Kidney epithelial cell (primary cell): ENCODE results near the gene FMNL2. TPM values are rescaled to one million over a fixed set of nuclear protein-coding genes. Genes with fewer than 3 reads are reported as not detected.
"Not testable (repeated sequence)": the region's sequence is repeated elsewhere in the genome, so short reads cannot be mapped to it uniquely, and the experiment has no call there.

Source experiments
- DNase-seq: peaks from one replicate; pipeline ENCODE4 v3.0.0-alpha.2; 2010; ENCODE audit warnings: low read depth
- H3K27me3 ChIP-seq: 2 replicates; pipeline ENCODE4 v1.6.0; 2011; ENCODE audit warnings: low read length; ENCODE audit not compliant: control insufficient read depth, insufficient read depth
- H3K36me3 ChIP-seq: 2 replicates; pipeline ENCODE4 v1.5.1; 2011; ENCODE audit warnings: low read length; ENCODE audit not compliant: control insufficient read depth, insufficient read depth
- H3K4me3 ChIP-seq: 2 replicates; pipeline ENCODE4 v1.5.1; 2011; ENCODE audit warnings: low read depth, mild to moderate bottlenecking, control low read depth, low read length
- total RNA-seq: library from RNA; depleted of rRNA; stranded (reverse); fragments of >200 nt; gene quantifications from 2 replicates; pipeline ENCODE4 v1.2.3, GENCODE V29; 2015
- TF ChIP-seq, protein P1 (sequence below): IDR thresholded peaks from 2 replicates; pipeline ENCODE4 v1.5.1; 2011; ENCODE audit warnings: mild to moderate bottlenecking, moderate library complexity, low read length, control low read depth, inconsistent platforms; ENCODE audit not compliant: insufficient read depth, poor library complexity, severe bottlenecking

Gene FMNL2
- total RNA-seq, 1 donor from 2014 or later: 68.0 TPM

DNA sequence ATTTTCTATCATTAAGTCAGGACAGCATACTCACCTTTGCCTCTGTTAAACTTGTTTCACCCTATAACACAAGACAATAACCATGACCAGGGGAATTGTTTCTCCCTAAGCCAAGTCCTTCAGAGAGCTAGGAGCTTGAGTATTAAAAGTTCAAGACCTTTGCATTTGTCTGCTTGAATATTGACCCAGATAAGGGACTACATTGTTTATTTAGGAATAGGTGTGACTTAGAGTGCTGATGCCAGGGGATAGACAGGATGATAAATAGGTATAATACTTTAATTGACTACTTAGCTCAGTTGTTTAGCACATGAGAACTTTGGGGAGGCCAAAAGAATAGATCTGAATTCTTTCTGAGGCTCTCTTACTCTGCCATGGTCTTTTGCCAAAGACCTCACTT, 185.8 kb downstream of the FMNL2 start:
- H3K36me3 ChIP-seq: no peaks in the 10 kb centered on the region
- H3K27me3 ChIP-seq: no peaks in the 10 kb centered on the region
- no peak overlapping the region for H3K4me3 ChIP-seq
- no peak for DNase-seq
- TF ChIP-seq, protein P1, sequence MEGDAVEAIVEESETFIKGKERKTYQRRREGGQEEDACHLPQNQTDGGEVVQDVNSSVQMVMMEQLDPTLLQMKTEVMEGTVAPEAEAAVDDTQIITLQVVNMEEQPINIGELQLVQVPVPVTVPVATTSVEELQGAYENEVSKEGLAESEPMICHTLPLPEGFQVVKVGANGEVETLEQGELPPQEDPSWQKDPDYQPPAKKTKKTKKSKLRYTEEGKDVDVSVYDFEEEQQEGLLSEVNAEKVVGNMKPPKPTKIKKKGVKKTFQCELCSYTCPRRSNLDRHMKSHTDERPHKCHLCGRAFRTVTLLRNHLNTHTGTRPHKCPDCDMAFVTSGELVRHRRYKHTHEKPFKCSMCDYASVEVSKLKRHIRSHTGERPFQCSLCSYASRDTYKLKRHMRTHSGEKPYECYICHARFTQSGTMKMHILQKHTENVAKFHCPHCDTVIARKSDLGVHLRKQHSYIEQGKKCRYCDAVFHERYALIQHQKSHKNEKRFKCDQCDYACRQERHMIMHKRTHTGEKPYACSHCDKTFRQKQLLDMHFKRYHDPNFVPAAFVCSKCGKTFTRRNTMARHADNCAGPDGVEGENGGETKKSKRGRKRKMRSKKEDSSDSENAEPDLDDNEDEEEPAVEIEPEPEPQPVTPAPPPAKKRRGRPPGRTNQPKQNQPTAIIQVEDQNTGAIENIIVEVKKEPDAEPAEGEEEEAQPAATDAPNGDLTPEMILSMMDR: no peak

DNA sequence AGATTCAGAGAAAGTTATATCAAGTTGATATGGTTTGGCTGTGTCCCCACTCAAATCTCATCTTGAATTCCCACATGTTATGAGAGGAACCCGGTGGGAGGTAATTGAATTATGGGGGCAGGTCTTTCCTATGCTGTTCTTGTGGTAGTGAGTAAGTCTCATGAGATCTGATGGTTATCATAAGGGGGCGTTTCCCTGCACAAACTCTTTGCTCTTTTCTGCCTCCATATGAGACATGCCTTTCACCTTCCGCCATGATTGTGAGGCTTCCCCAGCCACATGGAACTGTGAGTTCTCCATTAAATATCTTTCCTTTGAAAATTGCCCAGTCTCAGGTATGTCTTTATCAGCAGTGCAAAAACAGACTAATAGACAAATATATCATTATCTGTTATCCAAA, 187.5 kb downstream of the FMNL2 start:
- not testable (repeated sequence) for H3K4me3 ChIP-seq, DNase-seq, H3K27me3 ChIP-seq, H3K36me3 ChIP-seq

GRCh38 chr2:152523091-152523490, 188.1 kb downstream of the FMNL2 start:
- TF ChIP-seq, protein P1: no peak
- DNase-seq: no peak
- no peak overlapping the region for H3K4me3 ChIP-seq
- no peaks in the 10 kb centered on the region for H3K27me3 ChIP-seq
- no peaks in the 10 kb centered on the region for H3K36me3 ChIP-seq

DNA sequence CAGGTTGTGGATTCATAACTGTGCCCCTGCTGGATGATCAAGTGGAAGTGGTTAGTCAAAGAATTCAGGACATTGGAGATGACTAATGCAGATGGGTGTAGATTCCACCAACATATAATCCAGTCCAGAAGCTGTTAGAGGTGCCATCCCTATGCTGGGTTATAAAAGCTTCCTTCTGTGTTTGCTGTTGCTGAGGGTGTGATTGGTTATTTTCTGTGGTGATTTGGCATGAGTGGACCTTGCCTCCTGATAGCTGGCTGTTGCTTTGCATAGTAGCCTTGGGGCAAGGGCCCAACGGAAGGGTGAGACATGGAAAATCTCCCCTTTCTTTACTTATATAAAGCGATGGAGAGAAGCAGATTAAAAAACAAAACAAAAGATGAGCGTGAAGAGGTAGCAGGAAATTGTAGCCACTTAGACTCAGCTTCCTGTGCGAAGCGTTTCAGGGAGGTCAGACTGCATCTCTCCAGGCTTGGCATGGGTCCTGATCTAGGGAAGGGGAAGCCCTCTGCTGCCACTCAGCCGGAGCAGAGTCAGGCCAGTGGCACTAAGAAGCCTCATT, 190.4 kb downstream of the FMNL2 start:
- DNase-seq: no peak
- Histone ChIP-seq H3K4me3 (no peak overlapping the region), H3K36me3 (no peaks in the 10 kb centered on the region), H3K27me3 (no peaks in the 10 kb centered on the region)
- TF ChIP-seq, protein P1: peak; percentile 8

DNA sequence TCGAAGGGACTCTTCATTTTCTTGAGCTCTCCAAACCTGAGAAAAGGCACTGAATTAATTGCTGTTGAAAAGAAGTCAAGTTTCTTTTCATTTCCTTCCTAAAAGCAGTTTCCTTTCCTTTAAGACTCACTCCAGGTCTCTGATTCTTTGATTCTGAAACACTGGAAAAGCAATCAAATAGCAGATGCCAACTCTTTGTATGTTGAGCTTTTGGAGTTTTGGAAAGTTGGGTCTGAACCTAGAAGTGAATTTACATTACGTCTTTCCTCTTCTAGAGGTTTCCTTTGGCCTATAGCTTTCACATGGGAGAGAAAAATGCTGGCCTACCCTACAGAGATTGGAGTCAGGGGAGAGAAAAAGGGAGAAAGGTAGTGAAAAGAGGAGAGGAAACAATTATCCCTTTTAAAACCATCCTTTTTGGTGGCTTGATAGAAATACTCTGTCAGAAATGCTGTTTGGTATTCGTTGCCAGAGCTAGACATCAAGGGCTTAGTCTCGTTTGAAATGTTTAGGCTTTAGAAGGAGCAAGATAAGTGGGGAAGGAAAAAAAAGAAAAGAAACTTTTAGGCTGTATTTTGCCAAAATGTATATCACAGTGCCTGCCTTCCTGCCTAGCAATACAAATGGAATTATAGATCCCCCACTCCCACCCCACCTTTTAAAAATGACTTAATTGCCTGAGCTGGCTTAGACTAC, 194.6 kb downstream of the FMNL2 start:
- H3K4me3 ChIP-seq: no peak overlapping the region
- no peaks in the 10 kb centered on the region for H3K36me3 ChIP-seq
- H3K27me3 ChIP-seq: no peaks in the 10 kb centered on the region
- DNase-seq: no peak
- TF ChIP-seq, protein P1: no peak

GRCh38 chr2:152532241-152532640, 197.3 kb downstream of the FMNL2 start:
- no peak for DNase-seq
- Histone ChIP-seq H3K36me3 (no peaks in the 10 kb centered on the region), H3K27me3 (no peaks in the 10 kb centered on the region), H3K4me3 (no peak overlapping the region)
- TF ChIP-seq, protein P1: no peak
